H1 (cell line): ENCODE data around the gene TC2N. TPM values are rescaled to one million over a fixed set of nuclear protein-coding genes. Genes with fewer than 3 reads are reported as not detected.

Experiments used
- CTCF ChIA-PET: fragments of 300-600 bp; sonication (Branson Sonifier 250); formaldehyde crosslinking; loops from one replicate; lab custom pipeline; 2021; ENCODE audit not compliant: partially characterized antibody; lab: Charles Lee
- POLR2A ChIA-PET: fragments of 300-600 bp; sonication (Branson Sonifier 250); formaldehyde crosslinking; loops from one replicate; lab custom pipeline; 2021; ENCODE audit warnings: inconsistent platforms; ENCODE audit not compliant: partially characterized antibody; lab: Charles Lee
- DNase-seq, 2 experiments: peaks; one replicate each; pipeline versions ENCODE4 v3.0.0 to v3.0.0-alpha.2; 2010 to 2022; ENCODE audit warnings: low spot score in 2 of 2, low read depth in 1 of 2, mixed read lengths in 1 of 2
- FAIRE-seq: peaks from 2 replicates; lab custom pipeline; 2011; peaks lifted over from hg19 to GRCh38; lab: Jason Lieb, UNC
- H2AFZ ChIP-seq: 2 replicates; pipeline ENCODE4 v1.8.1; 2012; ENCODE audit warnings: low read length, inconsistent platforms
- H2AK5ac ChIP-seq: 2 replicates; pipeline ENCODE4 v1.6.1; 2013; ENCODE audit warnings: low read depth, low read length
- H2BK120ac ChIP-seq: replicated peaks from 2 replicates; pipeline ENCODE3; 2013; ENCODE audit warnings: low read depth, low read length, inconsistent platforms
- H2BK12ac ChIP-seq: 2 replicates; pipeline ENCODE4 v1.6.1; 2013; ENCODE audit warnings: low read depth, low read length
- H2BK15ac ChIP-seq: 2 replicates; pipeline ENCODE4 v1.6.1; 2013; ENCODE audit warnings: low read length
- H2BK20ac ChIP-seq: 2 replicates; pipeline ENCODE4 v1.6.1; 2013; ENCODE audit warnings: low read length
- H2BK5ac ChIP-seq: 2 replicates; pipeline ENCODE4 v1.6.1; 2013; ENCODE audit warnings: low read depth, low read length
- H3K14ac ChIP-seq: 2 replicates; pipeline ENCODE4 v1.6.1; 2013; ENCODE audit warnings: inconsistent platforms; ENCODE audit not compliant: insufficient read length
- H3K18ac ChIP-seq: 2 replicates; pipeline ENCODE4 v1.6.1; 2013; ENCODE audit warnings: low read length; ENCODE audit errors: extremely low read depth
- H3K23ac ChIP-seq: 2 replicates; pipeline ENCODE4 v1.6.1; 2013; ENCODE audit warnings: inconsistent platforms; ENCODE audit not compliant: insufficient read length
- H3K23me2 ChIP-seq: 2 replicates; pipeline ENCODE4 v1.6.1; 2013; ENCODE audit warnings: low read depth, low read length
- H3K27ac ChIP-seq: 2 replicates; pipeline ENCODE4 v1.6.1; 2011; ENCODE audit warnings: low read depth, low read length, inconsistent platforms
- H3K27me3 ChIP-seq, 4 experiments: replicated peaks in 1 of 4; 1 replicate in 1 of 4; 2 replicates in 3 of 4; pipeline versions ENCODE4 v1.6.1 to v1.8.1; 2011 to 2013; ENCODE audit warnings: low read length in 3 of 4, mild to moderate bottlenecking in 3 of 4, inconsistent platforms in 2 of 4, mixed read lengths in 2 of 4, moderate library complexity in 1 of 4; ENCODE audit not compliant: control insufficient read depth in 3 of 4, insufficient read depth in 3 of 4; ENCODE audit errors: extremely low read depth in 1 of 4
- H3K36me3 ChIP-seq, 4 experiments: 2 replicates each; pipeline versions ENCODE4 v1.6.1 to v1.8.1; 2011 to 2013; ENCODE audit warnings: mild to moderate bottlenecking in 4 of 4, low read length in 3 of 4, moderate library complexity in 2 of 4, control low read depth in 1 of 4, inconsistent platforms in 1 of 4; ENCODE audit not compliant: insufficient read depth in 4 of 4, control insufficient read depth in 2 of 4
- H3K4ac ChIP-seq: replicated peaks from 2 replicates; pipeline ENCODE3; 2013; ENCODE audit warnings: low read length, low read depth, mixed read lengths, inconsistent platforms; ENCODE audit not compliant: insufficient read length
- H3K4me1 ChIP-seq, 4 experiments: replicated peaks in 1 of 4; 1 replicate in 1 of 4; 2 replicates in 3 of 4; pipeline versions ENCODE4 v1.6.1 to v1.8.1; 2011 to 2013; ENCODE audit warnings: low read length in 3 of 4, inconsistent platforms in 2 of 4, mixed read lengths in 1 of 4; ENCODE audit not compliant: insufficient read depth in 4 of 4, control insufficient read depth in 3 of 4
- H3K4me2 ChIP-seq, 2 experiments: 2 replicates each; pipeline versions ENCODE4 v1.6.1 to v1.8.1; 2011 to 2013; ENCODE audit warnings: low read depth in 2 of 2, low read length in 2 of 2, control low read depth in 1 of 2, inconsistent platforms in 1 of 2, mild to moderate bottlenecking in 1 of 2; ENCODE audit not compliant: insufficient read depth in 1 of 2
- H3K4me3 ChIP-seq, 4 experiments: fragments of 200-600, 300-600 bp in 1 of 4; sonication (generic), shearing (Covaris generic), sonication (Bioruptor Twin) in 1 of 4; 2 replicates each; pipeline versions ENCODE4 v1.5.1 to v1.8.1; 2011 to 2016; ENCODE audit warnings: low read length in 4 of 4, low read depth in 3 of 4, control low read depth in 2 of 4, inconsistent platforms in 2 of 4, mild to moderate bottlenecking in 2 of 4, mixed read lengths in 1 of 4, moderate library complexity in 1 of 4; ENCODE audit not compliant: insufficient read depth in 2 of 4; ENCODE audit errors: extremely low read depth in 1 of 4
- H3K56ac ChIP-seq: replicated peaks from 2 replicates; pipeline ENCODE3; 2013; ENCODE audit warnings: low read depth, mild to moderate bottlenecking, mixed read lengths, low read length, inconsistent platforms; ENCODE audit not compliant: insufficient read length
- H3K79me1 ChIP-seq: 2 replicates; pipeline ENCODE4 v1.6.1; 2013; ENCODE audit warnings: low read depth, low read length, control low read depth
- H3K79me2 ChIP-seq, 2 experiments: 2 replicates each; pipeline versions ENCODE4 v1.6.1 to v1.8.1; 2012 to 2013; ENCODE audit warnings: low read length in 2 of 2, mild to moderate bottlenecking in 2 of 2, inconsistent platforms in 1 of 2; ENCODE audit not compliant: insufficient read depth in 2 of 2, control insufficient read depth in 1 of 2
- H3K9ac ChIP-seq, 4 experiments: replicated peaks in 1 of 4; 1 replicate in 1 of 4; 2 replicates in 3 of 4; pipeline versions ENCODE4 v1.6.1 to v1.8.1; 2011 to 2013; ENCODE audit warnings: low read depth in 3 of 4, low read length in 3 of 4, control low read depth in 2 of 4, mild to moderate bottlenecking in 2 of 4, moderate library complexity in 2 of 4, inconsistent platforms in 1 of 4; ENCODE audit errors: extremely low read depth in 1 of 4
- H3K9me3 ChIP-seq, 2 experiments: 2 replicates each; pipeline versions ENCODE4 v1.6.1 to v1.8.1; 2012 to 2013; ENCODE audit warnings: mild to moderate bottlenecking in 2 of 2, moderate library complexity in 2 of 2, control low read depth in 1 of 2, inconsistent platforms in 1 of 2, low read depth in 1 of 2, low read length in 1 of 2, mixed read lengths in 1 of 2; ENCODE audit not compliant: insufficient read depth in 2 of 2
- H4K20me1 ChIP-seq, 2 experiments: replicated peaks in 1 of 2; 2 replicates each; pipeline versions ENCODE3 to v1.8.1; 2011 to 2013; ENCODE audit warnings: inconsistent platforms in 2 of 2, low read length in 2 of 2, mild to moderate bottlenecking in 1 of 2; ENCODE audit not compliant: insufficient read depth in 2 of 2, control insufficient read depth in 1 of 2
- H4K5ac ChIP-seq: 2 replicates; pipeline ENCODE4 v1.6.1; 2013; ENCODE audit warnings: low read length, low read depth, mixed read lengths, inconsistent platforms; ENCODE audit not compliant: insufficient read length
- H4K8ac ChIP-seq: 2 replicates; pipeline ENCODE4 v1.8.0; 2013; ENCODE audit warnings: mild to moderate bottlenecking, moderate library complexity, low read length, inconsistent platforms; ENCODE audit not compliant: insufficient read depth; ENCODE audit errors: extremely low read depth
- H4K91ac ChIP-seq: replicated peaks from 2 replicates; pipeline ENCODE3; 2013; ENCODE audit warnings: low read length, mixed read lengths, inconsistent platforms; ENCODE audit not compliant: insufficient read length
- RAD21 ChIP-seq, 2 experiments: IDR thresholded peaks in 1 of 2; conservative IDR thresholded peaks in 1 of 2; 2 replicates each; pipeline ENCODE4 v1.6.1; 2011; ENCODE audit warnings: low read depth in 2 of 2, low read length in 2 of 2, improper control_type of control experiment in 1 of 2, inconsistent platforms in 1 of 2, mild to moderate bottlenecking in 1 of 2, moderate library complexity in 1 of 2
- WGBS, 2 experiments: shearing (Covaris generic) in 1 of 2; methylation state at CpG; one replicate each; pipeline versions ENCODE4 v1.1.6 to v1.1.7; 2013 to 2015; ENCODE audit warnings: low lambda C conversion rate in 2 of 2, mixed read lengths in 2 of 2, inconsistent platforms in 1 of 2, low coverage in 1 of 2, missing lambda C conversion rate in 1 of 2; ENCODE audit not compliant: insufficient replicate concordance in 2 of 2, insufficient coverage in 1 of 2, insufficient read length in 1 of 2; ENCODE audit errors: extremely low coverage in 1 of 2, missing lambda C conversion rate in 1 of 2; 5-methylcytosine and 5-hydroxymethylcytosine counted together
- polyA plus RNA-seq, 7 experiments: library from polyadenylated mRNA; depleted of rRNA in 3 of 7; stranded (reverse) in 5 of 7; unstranded in 2 of 7; fragments of >200 nt in 5 of 7; fragments of 200-250 nt in 2 of 7; gene quantifications; 1 replicate in 5 of 7; 2 replicates in 1 of 7; 4 replicates in 1 of 7; pipeline versions ENCODE4 v1.2.1 to v1.2.3, GENCODE V29; 2011 to 2013; ENCODE audit warnings: missing spikeins in 2 of 7, mixed read lengths in 2 of 7
- total RNA-seq: library from RNA; stranded (reverse); fragmentation: NEBNext Ultra II Directional; extraction: Animal tissue kit (Norgen Biotek cat#: 25700); gene quantifications from 2 replicates; pipeline ENCODE4 v1.2.1, GENCODE V29; 2021

Gene TC2N
- total and polyA plus RNA-seq, 2 of the 8 experiments (the other 6 are each of a cell fraction or from before 2014, with no cell fraction given) = 9.7 to 36.2 TPM

GRCh38 chr14:91901449-91902226, 34.3 kb upstream of the TC2N start:
- no peak overlapping the region for H4K5ac ChIP-seq
- no peaks in the 10 kb centered on the region for H3K9me3 ChIP-seq
- DNase-seq (no peak), FAIRE-seq (no peak)
- no peaks in the 10 kb centered on the region for H3K23me2 ChIP-seq
- no peak overlapping the region for H3K4me2 ChIP-seq
- no peak overlapping the region for H2BK20ac ChIP-seq
- no peak overlapping the region for H3K14ac ChIP-seq
- no peak for TF ChIP-seq RAD21 (IDR thresholded peaks at IDR 0.05 in 1 of 2, conservative IDR thresholded peaks at IDR 0.05 in 1 of 2; ENCODE audit: low read depth in 2 of 2, low read length in 2 of 2)
- H2AFZ ChIP-seq = no peak overlapping the region
- H2BK15ac ChIP-seq = no peak overlapping the region
- H4K20me1 ChIP-seq = peaks cover 0 to 2% of the 10 kb centered on the region in 2 experiments
- H4K91ac ChIP-seq = no peak overlapping the region
- peaks cover 0 to 4% (median 1%) of the 10 kb centered on the region in 4 experiments; a peak in 3 of 7 replicates for H3K4me1 ChIP-seq
- H3K23ac ChIP-seq = no peak overlapping the region
- no peak overlapping the region for H2BK12ac ChIP-seq
- no peaks in the 10 kb centered on the region for H3K36me3 ChIP-seq
- no peak overlapping the region for H3K4ac ChIP-seq
- H3K9ac ChIP-seq = no peak overlapping the region
- no peak overlapping the region for H3K4me3 ChIP-seq
- no peak overlapping the region for H2AK5ac ChIP-seq
- no peak overlapping the region for H3K18ac ChIP-seq
- no peaks in the 10 kb centered on the region for H3K79me1 ChIP-seq
- H3K56ac ChIP-seq = no peak overlapping the region
- CTCF ChIA-PET = interaction anchor here (1.1 to 3.0 kb wide), 3 partner anchors 10 to 32 kb away, joined by 3 to 13 read pairs (median 3); no protein-coding TSS in a partner anchor
- POLR2A ChIA-PET = no interaction called here
- WGBS, 2 experiments = 84% methylated on average over 9 of the region's 9 CpGs; no CpG with 5 or more reads in 1 of the 2 experiments
- H3K79me2 ChIP-seq = no peaks in the 10 kb centered on the region
- no peak overlapping the region for H3K27ac ChIP-seq
- H2BK120ac ChIP-seq = no peak overlapping the region
- no peak overlapping the region for H2BK5ac ChIP-seq
- H3K27me3 ChIP-seq = peaks cover 0 to 1% (median 0%) of the 10 kb centered on the region in 4 experiments; a peak in 1 of 7 replicates
- H4K8ac ChIP-seq = no peak overlapping the region
